SK-N-SH (cell line): ENCODE measurements around the gene C16orf95.

Experiments
- CHD2 ChIP-seq: fragments of 150-350 bp; IDR thresholded peaks from 2 replicates; pipeline ENCODE4 v1.6.1; 2018; ENCODE audit warnings: low read length; ENCODE audit not compliant: partially characterized antibody
- EP300 ChIP-seq, 2 experiments: IDR thresholded peaks; 2 replicates each; pipeline versions ENCODE4 v1.4.0 to v1.6.1; 2012; ENCODE audit warnings: borderline replicate concordance in 1 of 2, low read depth in 1 of 2, low read length in 1 of 2
- FOXJ3 ChIP-seq: sonication (generic); formaldehyde crosslinking; IDR thresholded peaks from 2 replicates; pipeline ENCODE4 v1.5.1; 2020; ENCODE audit warnings: mild to moderate bottlenecking, missing genetic modification reagents
- POLR2AphosphoS5 ChIP-seq: IDR thresholded peaks from 2 replicates; pipeline ENCODE4 v1.6.1; 2012; ENCODE audit warnings: low read depth, low read length
- RAD21 ChIP-seq: IDR thresholded peaks from 2 replicates; pipeline ENCODE4 v1.6.1; 2012; ENCODE audit warnings: mild to moderate bottlenecking, low read length
- TF ChIP-seq, protein P1 (sequence below): fragments of 200-600 bp; sonication (generic); IDR thresholded peaks from 2 replicates; pipeline ENCODE4 v1.6.1; 2017; ENCODE audit warnings: antibody characterized with exemption, mild to moderate bottlenecking, moderate library complexity

DNA sequence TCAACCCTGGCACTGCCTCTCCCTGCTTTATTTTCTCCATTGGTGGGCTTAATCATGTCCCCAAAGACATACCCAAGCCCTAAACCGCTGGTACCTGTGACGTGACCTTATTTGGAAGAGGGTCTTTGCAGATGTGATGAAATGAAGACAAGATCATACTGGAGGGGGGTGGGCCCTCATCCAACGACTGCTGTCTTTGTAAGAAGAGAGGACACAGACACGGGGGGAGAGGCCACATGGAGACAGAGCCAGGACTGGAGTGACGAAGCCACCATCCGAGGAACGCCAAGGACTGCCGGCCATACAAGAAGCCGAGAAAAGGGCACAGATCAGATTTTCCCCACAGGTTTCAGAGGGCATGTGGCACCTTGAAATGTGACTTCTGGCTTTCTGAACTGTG lies 62.5 kb downstream of the C16orf95 start:
- TF ChIP-seq, protein P1, sequence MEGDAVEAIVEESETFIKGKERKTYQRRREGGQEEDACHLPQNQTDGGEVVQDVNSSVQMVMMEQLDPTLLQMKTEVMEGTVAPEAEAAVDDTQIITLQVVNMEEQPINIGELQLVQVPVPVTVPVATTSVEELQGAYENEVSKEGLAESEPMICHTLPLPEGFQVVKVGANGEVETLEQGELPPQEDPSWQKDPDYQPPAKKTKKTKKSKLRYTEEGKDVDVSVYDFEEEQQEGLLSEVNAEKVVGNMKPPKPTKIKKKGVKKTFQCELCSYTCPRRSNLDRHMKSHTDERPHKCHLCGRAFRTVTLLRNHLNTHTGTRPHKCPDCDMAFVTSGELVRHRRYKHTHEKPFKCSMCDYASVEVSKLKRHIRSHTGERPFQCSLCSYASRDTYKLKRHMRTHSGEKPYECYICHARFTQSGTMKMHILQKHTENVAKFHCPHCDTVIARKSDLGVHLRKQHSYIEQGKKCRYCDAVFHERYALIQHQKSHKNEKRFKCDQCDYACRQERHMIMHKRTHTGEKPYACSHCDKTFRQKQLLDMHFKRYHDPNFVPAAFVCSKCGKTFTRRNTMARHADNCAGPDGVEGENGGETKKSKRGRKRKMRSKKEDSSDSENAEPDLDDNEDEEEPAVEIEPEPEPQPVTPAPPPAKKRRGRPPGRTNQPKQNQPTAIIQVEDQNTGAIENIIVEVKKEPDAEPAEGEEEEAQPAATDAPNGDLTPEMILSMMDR: no peak
- TF ChIP-seq POLR2AphosphoS5: no peak
- TF ChIP-seq RAD21: no peak
- TF ChIP-seq EP300 (IDR thresholded peaks at IDR 0.05; ENCODE audit: borderline replicate concordance in 1 of 2, low read depth in 1 of 2, low read length in 1 of 2): no peak
- no peak for TF ChIP-seq FOXJ3 (CRISPR knock-in tag)
- TF ChIP-seq CHD2: no peak
